Endodermal cell (in vitro differentiated cells): ENCODE measurements around the gene CCDC167. TPM values are rescaled to one million over a fixed set of nuclear protein-coding genes. Genes with fewer than 3 reads are reported as not detected.

Experiments
- DNase-seq: peaks from one replicate; pipeline ENCODE4 v3.0.0-alpha.2; 2017
- H3K27ac ChIP-seq: 2 replicates; pipeline ENCODE4 v1.5.1; 2013; ENCODE audit warnings: mild to moderate bottlenecking, low read depth, low read length, moderate library complexity
- H3K27me3 ChIP-seq: 2 replicates; pipeline ENCODE4 v1.6.1; 2013; ENCODE audit warnings: mild to moderate bottlenecking, low read length, moderate library complexity; ENCODE audit not compliant: insufficient read depth, control insufficient read depth, poor library complexity, severe bottlenecking
- H3K36me3 ChIP-seq: 2 replicates; pipeline ENCODE4 v1.7.0; 2013; ENCODE audit warnings: mild to moderate bottlenecking, low read length, moderate library complexity; ENCODE audit not compliant: control insufficient read depth, insufficient read depth
- H3K4me1 ChIP-seq: one replicate; pipeline ENCODE4 v1.7.0; 2013; ENCODE audit warnings: low read length; ENCODE audit not compliant: control insufficient read depth, insufficient read depth
- H3K4me3 ChIP-seq: 2 replicates; pipeline ENCODE4 v1.5.1; 2013; ENCODE audit warnings: mild to moderate bottlenecking, low read length, moderate library complexity
- H3K9ac ChIP-seq: 2 replicates; pipeline ENCODE4 v1.6.1; 2013; ENCODE audit warnings: mild to moderate bottlenecking, low read length, moderate library complexity; ENCODE audit not compliant: poor library complexity, severe bottlenecking; ENCODE audit errors: extremely low read depth
- H3K9me3 ChIP-seq: 2 replicates; pipeline ENCODE4 v1.6.1; 2013; ENCODE audit warnings: mild to moderate bottlenecking, low read length, moderate library complexity; ENCODE audit not compliant: control insufficient read depth
- H3K27ac Mint-ChIP-seq: 2 replicates; pipeline ENCODE4 v1.8.0; 2020; ENCODE audit warnings: mixed read lengths
- H3K27me3 Mint-ChIP-seq: 2 replicates; pipeline ENCODE4 v1.8.0; 2021; ENCODE audit warnings: mild to moderate bottlenecking, mixed read lengths; ENCODE audit not compliant: insufficient read depth
- H3K36me3 Mint-ChIP-seq: 2 replicates; pipeline ENCODE4 v1.8.0; 2020; ENCODE audit warnings: low read depth, mixed read lengths
- H3K4me1 Mint-ChIP-seq: 2 replicates; pipeline ENCODE4 v1.8.0; 2020; ENCODE audit warnings: mixed read lengths
- H3K4me3 Mint-ChIP-seq: 2 replicates; pipeline ENCODE4 v1.8.0; 2020; ENCODE audit warnings: mild to moderate bottlenecking, moderate library complexity, mixed read lengths
- H3K9me3 Mint-ChIP-seq: 2 replicates; pipeline ENCODE4 v1.8.0; 2020; ENCODE audit warnings: mild to moderate bottlenecking, mixed read lengths
- WGBS, 2 experiments: methylation state at CpG; one replicate each; pipeline versions ENCODE4 v1.1.5 to v1.1.7; 2013; ENCODE audit warnings: missing lambda C conversion rate in 2 of 2, mixed read lengths in 1 of 2; ENCODE audit not compliant: insufficient coverage in 1 of 2, insufficient read length in 1 of 2; 5-methylcytosine and 5-hydroxymethylcytosine counted together
- total RNA-seq, 2 donors: library from RNA; stranded (reverse); fragmentation: NEBNext Ultra II Directional in 1 of 2; extraction: Animal tissue kit (Norgen Biotek cat#: 25700) in 1 of 2; gene quantifications; 2 replicates in 1 of 2; 3 replicates in 1 of 2; pipeline ENCODE4 v1.2.1, GENCODE V29; 2021
- TF ChIP-seq, protein P1 (sequence below): fragments of 200-600 bp; sonication (generic); conservative IDR thresholded peaks from 2 replicates; pipeline ENCODE4 v1.5.0; 2021; ENCODE audit warnings: antibody characterized with exemption, mild to moderate bottlenecking

Gene CCDC167
- total RNA-seq, 2 donors from 2014 or later, result 60.4 to 66.1 TPM

DNA sequence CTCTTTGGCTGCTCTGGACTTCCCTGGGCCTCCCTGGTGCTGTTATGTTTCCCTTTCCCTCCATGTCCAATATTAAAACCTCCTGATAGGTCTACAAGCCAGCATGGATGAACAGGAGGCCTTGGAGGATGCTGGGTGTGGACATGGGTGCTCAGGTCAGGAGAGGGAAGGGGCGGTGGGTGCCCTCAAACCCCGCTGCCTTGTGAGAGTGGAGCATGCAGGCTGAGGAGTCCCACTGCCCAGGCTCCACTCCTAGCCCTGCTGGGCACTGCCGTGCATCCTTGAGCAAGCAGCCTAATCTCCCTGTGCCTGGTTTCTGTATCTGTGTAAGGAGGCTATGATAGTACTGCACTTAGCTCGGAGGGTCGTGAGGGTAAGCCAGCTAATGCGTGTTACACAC lies 18.4 kb upstream of the CCDC167 start:
- DNase-seq, result no peak
- Histone ChIP-seq H3K4me1 (peaks cover 4% of the 10 kb centered on the region), H3K9ac (no peak overlapping the region), H3K36me3 (no peaks in the 10 kb centered on the region), H3K9me3 (no peaks in the 10 kb centered on the region), H3K4me3 (no peak overlapping the region), H3K27me3 (peaks cover 9% of the 10 kb centered on the region), H3K27ac (no peak overlapping the region)
- H3K27me3 Mint-ChIP-seq, result peaks cover 20% of the 10 kb centered on the region
- H3K9me3 Mint-ChIP-seq, result no peaks in the 10 kb centered on the region
- H3K36me3 Mint-ChIP-seq, result no peaks in the 10 kb centered on the region
- no peak overlapping the region for H3K27ac Mint-ChIP-seq
- 87 to 91% methylated on average over 4 to 6 of the region's 6 CpGs for WGBS, 2 experiments
- H3K4me1 Mint-ChIP-seq, result peaks cover 13% of the 10 kb centered on the region
- TF ChIP-seq, protein P1, sequence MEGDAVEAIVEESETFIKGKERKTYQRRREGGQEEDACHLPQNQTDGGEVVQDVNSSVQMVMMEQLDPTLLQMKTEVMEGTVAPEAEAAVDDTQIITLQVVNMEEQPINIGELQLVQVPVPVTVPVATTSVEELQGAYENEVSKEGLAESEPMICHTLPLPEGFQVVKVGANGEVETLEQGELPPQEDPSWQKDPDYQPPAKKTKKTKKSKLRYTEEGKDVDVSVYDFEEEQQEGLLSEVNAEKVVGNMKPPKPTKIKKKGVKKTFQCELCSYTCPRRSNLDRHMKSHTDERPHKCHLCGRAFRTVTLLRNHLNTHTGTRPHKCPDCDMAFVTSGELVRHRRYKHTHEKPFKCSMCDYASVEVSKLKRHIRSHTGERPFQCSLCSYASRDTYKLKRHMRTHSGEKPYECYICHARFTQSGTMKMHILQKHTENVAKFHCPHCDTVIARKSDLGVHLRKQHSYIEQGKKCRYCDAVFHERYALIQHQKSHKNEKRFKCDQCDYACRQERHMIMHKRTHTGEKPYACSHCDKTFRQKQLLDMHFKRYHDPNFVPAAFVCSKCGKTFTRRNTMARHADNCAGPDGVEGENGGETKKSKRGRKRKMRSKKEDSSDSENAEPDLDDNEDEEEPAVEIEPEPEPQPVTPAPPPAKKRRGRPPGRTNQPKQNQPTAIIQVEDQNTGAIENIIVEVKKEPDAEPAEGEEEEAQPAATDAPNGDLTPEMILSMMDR, result no peak
- no peak overlapping the region for H3K4me3 Mint-ChIP-seq

DNA sequence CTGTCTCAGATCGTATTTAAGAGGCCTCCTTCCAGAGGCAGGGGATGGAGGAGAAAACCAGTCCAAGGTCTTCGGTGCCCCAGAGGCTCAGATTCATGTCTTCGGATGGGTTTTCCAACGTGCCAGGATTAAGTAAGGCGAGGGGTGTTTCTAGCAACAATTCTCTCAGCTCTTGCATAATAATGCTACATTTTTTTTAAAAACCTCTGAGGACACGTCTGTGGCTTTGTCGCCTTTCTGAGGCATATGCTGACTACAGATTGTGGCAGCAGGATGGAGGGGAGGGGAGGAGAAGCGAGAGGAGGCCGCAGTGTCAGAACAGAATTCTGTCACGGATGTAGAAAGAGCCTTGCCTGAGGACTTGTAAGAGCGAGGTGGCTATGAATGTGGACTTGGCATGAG lies 17.7 kb upstream of the CCDC167 start:
- H3K9ac ChIP-seq, result no peak overlapping the region
- TF ChIP-seq, protein P1, result no peak
- Mint-ChIP-seq H3K27ac (no peak overlapping the region), H3K27me3 (peaks cover 25% of the 10 kb centered on the region), H3K4me3 (no peak overlapping the region), H3K9me3 (no peaks in the 10 kb centered on the region), H3K4me1 (peaks cover 20% of the 10 kb centered on the region), H3K36me3 (no peaks in the 10 kb centered on the region)
- peak overlapping the region; percentile 68 for H3K27ac ChIP-seq
- DNase-seq, result no peak
- 79 to 84% methylated on average over 7 to 11 of the region's 11 CpGs for WGBS, 2 experiments
- no peaks in the 10 kb centered on the region for H3K9me3 ChIP-seq
- peaks cover 4% of the 10 kb centered on the region for H3K4me1 ChIP-seq
- H3K36me3 ChIP-seq, result no peaks in the 10 kb centered on the region
- peaks cover 13% of the 10 kb centered on the region for H3K27me3 ChIP-seq
- H3K4me3 ChIP-seq, result no peak overlapping the region

DNA sequence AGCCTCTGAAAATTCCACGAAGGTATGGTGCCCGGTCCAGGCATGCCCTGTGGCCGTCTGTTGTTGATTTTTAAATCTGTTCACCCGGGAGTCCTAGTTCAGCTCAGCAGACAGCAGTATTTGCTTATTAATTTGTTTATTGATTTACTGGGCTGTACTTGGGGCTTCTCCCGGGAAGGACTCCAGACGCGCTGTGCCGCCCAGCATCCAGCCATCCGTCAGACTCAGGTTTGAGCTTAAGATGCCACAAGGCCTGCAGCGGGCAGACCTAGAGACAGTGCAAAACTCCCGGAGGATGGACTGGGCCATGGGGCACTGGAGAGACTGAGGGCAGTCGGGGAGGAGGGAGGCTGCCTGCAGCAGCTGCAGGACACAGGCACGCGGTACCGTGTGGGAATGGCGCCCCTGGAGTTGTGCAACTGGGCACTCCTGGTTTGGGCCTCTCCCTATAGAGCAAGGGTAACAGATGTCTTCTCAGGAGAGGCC lies 17.3 kb upstream of the CCDC167 start:
- H3K27me3 ChIP-seq, result peaks cover 15% of the 10 kb centered on the region
- no peaks in the 10 kb centered on the region for H3K9me3 ChIP-seq
- Mint-ChIP-seq H3K4me3 (no peak overlapping the region), H3K4me1 (peaks cover 22% of the 10 kb centered on the region), H3K27ac (no peak overlapping the region), H3K9me3 (no peaks in the 10 kb centered on the region), H3K27me3 (peaks cover 28% of the 10 kb centered on the region), H3K36me3 (no peaks in the 10 kb centered on the region)
- TF ChIP-seq, protein P1, result no peak
- peak overlapping the region; percentile 85 for H3K27ac ChIP-seq
- peaks cover 8% of the 10 kb centered on the region for H3K4me1 ChIP-seq
- DNase-seq, result no peak
- 78 to 85% methylated on average over 8 to 16 of the region's 16 CpGs for WGBS, 2 experiments
- no peak overlapping the region for H3K9ac ChIP-seq
- no peak overlapping the region for H3K4me3 ChIP-seq
- H3K36me3 ChIP-seq, result no peaks in the 10 kb centered on the region
